ENCODE results near the gene UBD. TPM values are rescaled to one million over a fixed set of nuclear protein-coding genes. Genes with fewer than 3 reads are reported as not detected.

The UBD gene
- total and polyA plus RNA-seq, 2 experiments from 2014 or later = not detected

DNA sequence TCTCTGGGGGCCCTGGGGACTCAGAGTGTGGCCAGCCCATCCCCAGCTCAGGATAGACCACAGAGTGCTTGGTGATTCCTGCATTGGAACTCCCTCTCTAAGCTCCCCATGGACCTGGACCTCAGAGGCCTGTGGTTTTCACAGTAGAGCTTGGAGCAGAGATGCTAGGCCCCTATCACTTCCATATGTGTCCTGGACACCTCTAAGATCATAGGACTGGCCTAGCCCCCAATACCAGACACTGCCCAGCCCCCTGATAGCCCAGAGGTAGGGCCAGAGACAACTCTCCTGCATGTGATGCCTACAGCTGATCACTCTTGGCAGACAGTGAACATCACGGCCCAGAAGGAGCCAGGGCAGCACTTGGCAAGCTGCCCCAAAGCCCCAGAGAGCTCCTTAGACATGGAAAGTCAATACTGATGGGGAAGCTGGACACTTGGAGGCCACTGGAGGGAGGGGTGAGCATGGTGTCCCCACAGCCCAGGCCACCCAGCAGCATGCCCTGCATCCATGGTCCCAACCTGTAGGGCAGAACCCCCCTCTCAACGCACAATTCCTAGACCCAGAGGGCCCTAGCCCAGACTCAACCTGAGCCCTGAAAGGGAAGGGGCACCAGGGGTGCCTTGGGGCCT lies 27.1 kb downstream of the UBD start:
- no peak overlapping the region for H3K27ac ChIP-seq (ENCODE audit: low read depth)
- no peaks in the 10 kb centered on the region for H3K4me1 ChIP-seq (ENCODE audit: insufficient read depth)
- Mint-ChIP-seq H3K4me1 (no peaks in the 10 kb centered on the region), H3K27me3 (ENCODE audit: insufficient read depth, low read depth, poor library complexity) (peaks cover 4% of the 10 kb centered on the region), H3K9me3 (no peaks in the 10 kb centered on the region; the same call in 1 of the 3 replicates), H3K36me3 (ENCODE audit: low read depth) (no peaks in the 10 kb centered on the region), H3K4me3 (no peak overlapping the region), H3K27ac (no peak overlapping the region)
- H2AFZ ChIP-seq = no peak overlapping the region
- ATAC-seq = no peak
- no peak overlapping the region for H3K4me2 ChIP-seq
- no peak for DNase-seq (ENCODE audit: low spot score)
- H3K9me2 ChIP-seq (ENCODE audit: insufficient read depth) = 0 out of 2 replicates have a peak, but pooled peaks cover 5% of the 10 kb centered on the region
- no peaks in the 10 kb centered on the region for H3K27me3 ChIP-seq (ENCODE audit: insufficient read depth)
- no peaks in the 10 kb centered on the region for H3F3A ChIP-seq (replicated peaks; ENCODE audit: low read depth)
- TF ChIP-seq NANOG (IDR thresholded peaks at IDR 0.05; ENCODE audit: borderline replicate concordance) = no peak
- no peak for TF ChIP-seq STAT1 (IDR thresholded peaks at IDR 0.05; ENCODE audit: unreplicated experiment)
- no peak for TF ChIP-seq POLR2AphosphoS5 (IDR thresholded peaks at IDR 0.05; ENCODE audit: low read depth)
- TF ChIP-seq, protein P1, sequence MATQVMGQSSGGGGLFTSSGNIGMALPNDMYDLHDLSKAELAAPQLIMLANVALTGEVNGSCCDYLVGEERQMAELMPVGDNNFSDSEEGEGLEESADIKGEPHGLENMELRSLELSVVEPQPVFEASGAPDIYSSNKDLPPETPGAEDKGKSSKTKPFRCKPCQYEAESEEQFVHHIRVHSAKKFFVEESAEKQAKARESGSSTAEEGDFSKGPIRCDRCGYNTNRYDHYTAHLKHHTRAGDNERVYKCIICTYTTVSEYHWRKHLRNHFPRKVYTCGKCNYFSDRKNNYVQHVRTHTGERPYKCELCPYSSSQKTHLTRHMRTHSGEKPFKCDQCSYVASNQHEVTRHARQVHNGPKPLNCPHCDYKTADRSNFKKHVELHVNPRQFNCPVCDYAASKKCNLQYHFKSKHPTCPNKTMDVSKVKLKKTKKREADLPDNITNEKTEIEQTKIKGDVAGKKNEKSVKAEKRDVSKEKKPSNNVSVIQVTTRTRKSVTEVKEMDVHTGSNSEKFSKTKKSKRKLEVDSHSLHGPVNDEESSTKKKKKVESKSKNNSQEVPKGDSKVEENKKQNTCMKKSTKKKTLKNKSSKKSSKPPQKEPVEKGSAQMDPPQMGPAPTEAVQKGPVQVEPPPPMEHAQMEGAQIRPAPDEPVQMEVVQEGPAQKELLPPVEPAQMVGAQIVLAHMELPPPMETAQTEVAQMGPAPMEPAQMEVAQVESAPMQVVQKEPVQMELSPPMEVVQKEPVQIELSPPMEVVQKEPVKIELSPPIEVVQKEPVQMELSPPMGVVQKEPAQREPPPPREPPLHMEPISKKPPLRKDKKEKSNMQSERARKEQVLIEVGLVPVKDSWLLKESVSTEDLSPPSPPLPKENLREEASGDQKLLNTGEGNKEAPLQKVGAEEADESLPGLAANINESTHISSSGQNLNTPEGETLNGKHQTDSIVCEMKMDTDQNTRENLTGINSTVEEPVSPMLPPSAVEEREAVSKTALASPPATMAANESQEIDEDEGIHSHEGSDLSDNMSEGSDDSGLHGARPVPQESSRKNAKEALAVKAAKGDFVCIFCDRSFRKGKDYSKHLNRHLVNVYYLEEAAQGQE (IDR thresholded peaks at IDR 0.05; ENCODE audit: unreplicated experiment) = no peak
- TF ChIP-seq EZH2 (IDR thresholded peaks at IDR 0.05; ENCODE audit: low read depth, unreplicated experiment) = no peak
- no peak for TF ChIP-seq CREB1 (CRISPR knock-in tag; IDR thresholded peaks at IDR 0.05; ENCODE audit: low read depth)
- TF ChIP-seq, protein P2, sequence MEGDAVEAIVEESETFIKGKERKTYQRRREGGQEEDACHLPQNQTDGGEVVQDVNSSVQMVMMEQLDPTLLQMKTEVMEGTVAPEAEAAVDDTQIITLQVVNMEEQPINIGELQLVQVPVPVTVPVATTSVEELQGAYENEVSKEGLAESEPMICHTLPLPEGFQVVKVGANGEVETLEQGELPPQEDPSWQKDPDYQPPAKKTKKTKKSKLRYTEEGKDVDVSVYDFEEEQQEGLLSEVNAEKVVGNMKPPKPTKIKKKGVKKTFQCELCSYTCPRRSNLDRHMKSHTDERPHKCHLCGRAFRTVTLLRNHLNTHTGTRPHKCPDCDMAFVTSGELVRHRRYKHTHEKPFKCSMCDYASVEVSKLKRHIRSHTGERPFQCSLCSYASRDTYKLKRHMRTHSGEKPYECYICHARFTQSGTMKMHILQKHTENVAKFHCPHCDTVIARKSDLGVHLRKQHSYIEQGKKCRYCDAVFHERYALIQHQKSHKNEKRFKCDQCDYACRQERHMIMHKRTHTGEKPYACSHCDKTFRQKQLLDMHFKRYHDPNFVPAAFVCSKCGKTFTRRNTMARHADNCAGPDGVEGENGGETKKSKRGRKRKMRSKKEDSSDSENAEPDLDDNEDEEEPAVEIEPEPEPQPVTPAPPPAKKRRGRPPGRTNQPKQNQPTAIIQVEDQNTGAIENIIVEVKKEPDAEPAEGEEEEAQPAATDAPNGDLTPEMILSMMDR (conservative IDR thresholded peaks at IDR 0.05; ENCODE audit: low read depth in 2 of 2) = no peak
- TF ChIP-seq EZH2phosphoT487 (IDR thresholded peaks at IDR 0.05; ENCODE audit: unreplicated experiment) = no peak
- TF ChIP-seq, protein P3, sequence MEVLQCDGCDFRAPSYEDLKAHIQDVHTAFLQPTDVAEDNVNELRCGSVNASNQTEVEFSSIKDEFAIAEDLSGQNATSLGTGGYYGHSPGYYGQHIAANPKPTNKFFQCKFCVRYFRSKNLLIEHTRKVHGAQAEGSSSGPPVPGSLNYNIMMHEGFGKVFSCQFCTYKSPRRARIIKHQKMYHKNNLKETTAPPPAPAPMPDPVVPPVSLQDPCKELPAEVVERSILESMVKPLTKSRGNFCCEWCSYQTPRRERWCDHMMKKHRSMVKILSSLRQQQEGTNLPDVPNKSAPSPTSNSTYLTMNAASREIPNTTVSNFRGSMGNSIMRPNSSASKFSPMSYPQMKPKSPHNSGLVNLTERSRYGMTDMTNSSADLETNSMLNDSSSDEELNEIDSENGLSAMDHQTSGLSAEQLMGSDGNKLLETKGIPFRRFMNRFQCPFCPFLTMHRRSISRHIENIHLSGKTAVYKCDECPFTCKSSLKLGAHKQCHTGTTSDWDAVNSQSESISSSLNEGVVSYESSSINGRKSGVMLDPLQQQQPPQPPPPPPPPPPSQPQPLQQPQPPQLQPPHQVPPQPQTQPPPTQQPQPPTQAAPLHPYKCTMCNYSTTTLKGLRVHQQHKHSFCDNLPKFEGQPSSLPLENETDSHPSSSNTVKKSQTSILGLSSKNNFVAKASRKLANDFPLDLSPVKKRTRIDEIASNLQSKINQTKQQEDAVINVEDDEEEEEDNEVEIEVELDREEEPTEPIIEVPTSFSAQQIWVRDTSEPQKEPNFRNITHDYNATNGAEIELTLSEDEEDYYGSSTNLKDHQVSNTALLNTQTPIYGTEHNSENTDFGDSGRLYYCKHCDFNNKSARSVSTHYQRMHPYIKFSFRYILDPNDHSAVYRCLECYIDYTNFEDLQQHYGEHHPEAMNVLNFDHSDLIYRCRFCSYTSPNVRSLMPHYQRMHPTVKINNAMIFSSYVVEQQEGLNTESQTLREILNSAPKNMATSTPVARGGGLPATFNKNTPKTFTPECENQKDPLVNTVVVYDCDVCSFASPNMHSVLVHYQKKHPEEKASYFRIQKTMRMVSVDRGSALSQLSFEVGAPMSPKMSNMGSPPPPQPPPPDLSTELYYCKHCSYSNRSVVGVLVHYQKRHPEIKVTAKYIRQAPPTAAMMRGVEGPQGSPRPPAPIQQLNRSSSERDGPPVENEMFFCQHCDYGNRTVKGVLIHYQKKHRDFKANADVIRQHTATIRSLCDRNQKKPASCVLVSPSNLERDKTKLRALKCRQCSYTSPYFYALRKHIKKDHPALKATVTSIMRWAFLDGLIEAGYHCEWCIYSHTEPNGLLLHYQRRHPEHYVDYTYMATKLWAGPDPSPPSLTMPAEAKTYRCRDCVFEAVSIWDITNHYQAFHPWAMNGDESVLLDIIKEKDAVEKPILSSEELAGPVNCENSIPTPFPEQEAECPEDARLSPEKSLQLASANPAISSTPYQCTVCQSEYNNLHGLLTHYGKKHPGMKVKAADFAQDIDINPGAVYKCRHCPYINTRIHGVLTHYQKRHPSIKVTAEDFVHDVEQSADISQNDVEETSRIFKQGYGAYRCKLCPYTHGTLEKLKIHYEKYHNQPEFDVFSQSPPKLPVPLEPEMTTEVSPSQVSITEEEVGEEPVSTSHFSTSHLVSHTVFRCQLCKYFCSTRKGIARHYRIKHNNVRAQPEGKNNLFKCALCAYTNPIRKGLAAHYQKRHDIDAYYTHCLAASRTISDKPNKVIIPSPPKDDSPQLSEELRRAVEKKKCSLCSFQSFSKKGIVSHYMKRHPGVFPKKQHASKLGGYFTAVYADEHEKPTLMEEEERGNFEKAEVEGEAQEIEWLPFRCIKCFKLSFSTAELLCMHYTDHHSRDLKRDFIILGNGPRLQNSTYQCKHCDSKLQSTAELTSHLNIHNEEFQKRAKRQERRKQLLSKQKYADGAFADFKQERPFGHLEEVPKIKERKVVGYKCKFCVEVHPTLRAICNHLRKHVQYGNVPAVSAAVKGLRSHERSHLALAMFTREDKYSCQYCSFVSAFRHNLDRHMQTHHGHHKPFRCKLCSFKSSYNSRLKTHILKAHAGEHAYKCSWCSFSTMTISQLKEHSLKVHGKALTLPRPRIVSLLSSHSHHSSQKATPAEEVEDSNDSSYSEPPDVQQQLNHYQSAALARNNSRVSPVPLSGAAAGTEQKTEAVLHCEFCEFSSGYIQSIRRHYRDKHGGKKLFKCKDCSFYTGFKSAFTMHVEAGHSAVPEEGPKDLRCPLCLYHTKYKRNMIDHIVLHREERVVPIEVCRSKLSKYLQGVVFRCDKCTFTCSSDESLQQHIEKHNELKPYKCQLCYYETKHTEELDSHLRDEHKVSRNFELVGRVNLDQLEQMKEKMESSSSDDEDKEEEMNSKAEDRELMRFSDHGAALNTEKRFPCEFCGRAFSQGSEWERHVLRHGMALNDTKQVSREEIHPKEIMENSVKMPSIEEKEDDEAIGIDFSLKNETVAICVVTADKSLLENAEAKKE (CRISPR knock-in tag; IDR thresholded peaks at IDR 0.05) = no peak
- no peak for TF ChIP-seq ZNF331 (CRISPR knock-in tag; IDR thresholded peaks at IDR 0.05; ENCODE audit: low read depth)
- TF ChIP-seq JUNB (IDR thresholded peaks at IDR 0.05; ENCODE audit: unreplicated experiment) = no peak
- TF ChIP-seq ZNF114 (CRISPR knock-in tag; IDR thresholded peaks at IDR 0.05) = no peak
- TF ChIP-seq, protein P4, sequence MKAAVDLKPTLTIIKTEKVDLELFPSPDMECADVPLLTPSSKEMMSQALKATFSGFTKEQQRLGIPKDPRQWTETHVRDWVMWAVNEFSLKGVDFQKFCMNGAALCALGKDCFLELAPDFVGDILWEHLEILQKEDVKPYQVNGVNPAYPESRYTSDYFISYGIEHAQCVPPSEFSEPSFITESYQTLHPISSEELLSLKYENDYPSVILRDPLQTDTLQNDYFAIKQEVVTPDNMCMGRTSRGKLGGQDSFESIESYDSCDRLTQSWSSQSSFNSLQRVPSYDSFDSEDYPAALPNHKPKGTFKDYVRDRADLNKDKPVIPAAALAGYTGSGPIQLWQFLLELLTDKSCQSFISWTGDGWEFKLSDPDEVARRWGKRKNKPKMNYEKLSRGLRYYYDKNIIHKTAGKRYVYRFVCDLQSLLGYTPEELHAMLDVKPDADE (IDR thresholded peaks at IDR 0.05) = no peak
- no peaks in the 10 kb centered on the region for H4K20me1 ChIP-seq (replicated peaks; ENCODE audit: insufficient read depth)
- no peak overlapping the region for H3K4me3 ChIP-seq
- H3K36me3 ChIP-seq (ENCODE audit: insufficient read depth) = no peaks in the 10 kb centered on the region
- no peaks in the 10 kb centered on the region for H3K79me2 ChIP-seq (replicated peaks; ENCODE audit: insufficient read depth)
